ENCODE data around the gene ZNF783. TPM values are rescaled to one million over a fixed set of nuclear protein-coding genes. Genes with fewer than 3 reads are reported as not detected.

ZNF783 gene
- total and polyA plus RNA-seq, 9 of the 15 experiments (the other 6 are each of a cell fraction or from before 2014, with no cell fraction given) = 0.66 to 11.2 (median 5.4) TPM

DNA sequence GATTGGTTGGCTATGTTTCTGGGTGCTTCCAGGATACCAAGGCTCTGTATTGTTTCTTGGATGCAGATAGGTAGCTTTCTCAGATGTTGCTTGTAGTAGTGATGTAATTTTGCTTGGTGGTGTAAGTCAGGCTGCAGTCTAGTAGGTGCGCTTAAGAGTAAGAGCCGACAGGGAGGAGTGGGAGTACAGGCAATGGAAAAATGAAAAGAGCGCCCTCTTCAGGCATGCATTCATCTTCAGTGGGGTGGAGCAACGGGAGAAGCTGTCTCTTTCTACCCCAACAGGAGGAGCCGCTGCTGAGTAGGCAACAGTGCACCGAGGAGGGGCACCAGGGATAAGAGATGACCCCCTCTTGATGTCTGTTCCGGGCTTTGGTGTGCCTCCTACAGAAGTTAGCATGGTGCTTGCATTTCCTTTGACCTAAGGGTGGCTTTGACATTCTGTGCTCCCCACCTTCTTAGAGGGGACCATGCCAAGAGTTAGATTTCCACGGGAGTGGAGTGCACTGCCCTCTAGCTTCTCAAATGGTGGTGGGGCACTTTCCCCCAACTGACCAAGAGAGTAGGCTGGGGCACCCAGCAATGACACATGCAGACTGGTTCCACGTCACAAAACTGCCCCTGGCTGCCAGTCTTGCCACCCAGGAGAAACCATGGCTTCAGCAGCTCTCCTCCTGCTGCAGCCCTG is 56.1 kb downstream of the ZNF783 start (continued):
- TF ChIP-seq, protein P1, sequence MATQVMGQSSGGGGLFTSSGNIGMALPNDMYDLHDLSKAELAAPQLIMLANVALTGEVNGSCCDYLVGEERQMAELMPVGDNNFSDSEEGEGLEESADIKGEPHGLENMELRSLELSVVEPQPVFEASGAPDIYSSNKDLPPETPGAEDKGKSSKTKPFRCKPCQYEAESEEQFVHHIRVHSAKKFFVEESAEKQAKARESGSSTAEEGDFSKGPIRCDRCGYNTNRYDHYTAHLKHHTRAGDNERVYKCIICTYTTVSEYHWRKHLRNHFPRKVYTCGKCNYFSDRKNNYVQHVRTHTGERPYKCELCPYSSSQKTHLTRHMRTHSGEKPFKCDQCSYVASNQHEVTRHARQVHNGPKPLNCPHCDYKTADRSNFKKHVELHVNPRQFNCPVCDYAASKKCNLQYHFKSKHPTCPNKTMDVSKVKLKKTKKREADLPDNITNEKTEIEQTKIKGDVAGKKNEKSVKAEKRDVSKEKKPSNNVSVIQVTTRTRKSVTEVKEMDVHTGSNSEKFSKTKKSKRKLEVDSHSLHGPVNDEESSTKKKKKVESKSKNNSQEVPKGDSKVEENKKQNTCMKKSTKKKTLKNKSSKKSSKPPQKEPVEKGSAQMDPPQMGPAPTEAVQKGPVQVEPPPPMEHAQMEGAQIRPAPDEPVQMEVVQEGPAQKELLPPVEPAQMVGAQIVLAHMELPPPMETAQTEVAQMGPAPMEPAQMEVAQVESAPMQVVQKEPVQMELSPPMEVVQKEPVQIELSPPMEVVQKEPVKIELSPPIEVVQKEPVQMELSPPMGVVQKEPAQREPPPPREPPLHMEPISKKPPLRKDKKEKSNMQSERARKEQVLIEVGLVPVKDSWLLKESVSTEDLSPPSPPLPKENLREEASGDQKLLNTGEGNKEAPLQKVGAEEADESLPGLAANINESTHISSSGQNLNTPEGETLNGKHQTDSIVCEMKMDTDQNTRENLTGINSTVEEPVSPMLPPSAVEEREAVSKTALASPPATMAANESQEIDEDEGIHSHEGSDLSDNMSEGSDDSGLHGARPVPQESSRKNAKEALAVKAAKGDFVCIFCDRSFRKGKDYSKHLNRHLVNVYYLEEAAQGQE (IDR thresholded peaks at IDR 0.05; ENCODE audit: borderline replicate concordance) = no peak
- TF ChIP-seq, protein P1 (CRISPR knock-in tag; IDR thresholded peaks at IDR 0.05; ENCODE audit: low read depth) = no peak
- TF ChIP-seq MAFF (IDR thresholded peaks at IDR 0.05; ENCODE audit: low read length) = no peak
- TF ChIP-seq CBFB (CRISPR knock-in tag; IDR thresholded peaks at IDR 0.05) = no peak
- no peak for TF ChIP-seq YBX1 (IDR thresholded peaks at IDR 0.05)
- TF ChIP-seq, protein P2, sequence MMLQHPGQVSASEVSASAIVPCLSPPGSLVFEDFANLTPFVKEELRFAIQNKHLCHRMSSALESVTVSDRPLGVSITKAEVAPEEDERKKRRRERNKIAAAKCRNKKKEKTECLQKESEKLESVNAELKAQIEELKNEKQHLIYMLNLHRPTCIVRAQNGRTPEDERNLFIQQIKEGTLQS (IDR thresholded peaks at IDR 0.05) = 0 out of 2 replicates have a peak, but pooled peaks have one; percentile 13
- TF ChIP-seq, protein P2 (CRISPR knock-in tag; conservative IDR thresholded peaks at IDR 0.05) = no peak
- TF ChIP-seq NFE2 (IDR thresholded peaks at IDR 0.05; ENCODE audit: low read depth) = no peak
- TF ChIP-seq ZKSCAN8 (CRISPR knock-in tag; IDR thresholded peaks at IDR 0.05) = no peak
- no peak for TF ChIP-seq HDAC8 (tag; IDR thresholded peaks at IDR 0.05)
- no peak for TF ChIP-seq RBM39 (optimal IDR thresholded peaks at IDR 0.05; ENCODE audit: low read depth, low read length)
- no peak for TF ChIP-seq ZNF140 (CRISPR knock-in tag; IDR thresholded peaks at IDR 0.05)
- TF ChIP-seq, protein P3, sequence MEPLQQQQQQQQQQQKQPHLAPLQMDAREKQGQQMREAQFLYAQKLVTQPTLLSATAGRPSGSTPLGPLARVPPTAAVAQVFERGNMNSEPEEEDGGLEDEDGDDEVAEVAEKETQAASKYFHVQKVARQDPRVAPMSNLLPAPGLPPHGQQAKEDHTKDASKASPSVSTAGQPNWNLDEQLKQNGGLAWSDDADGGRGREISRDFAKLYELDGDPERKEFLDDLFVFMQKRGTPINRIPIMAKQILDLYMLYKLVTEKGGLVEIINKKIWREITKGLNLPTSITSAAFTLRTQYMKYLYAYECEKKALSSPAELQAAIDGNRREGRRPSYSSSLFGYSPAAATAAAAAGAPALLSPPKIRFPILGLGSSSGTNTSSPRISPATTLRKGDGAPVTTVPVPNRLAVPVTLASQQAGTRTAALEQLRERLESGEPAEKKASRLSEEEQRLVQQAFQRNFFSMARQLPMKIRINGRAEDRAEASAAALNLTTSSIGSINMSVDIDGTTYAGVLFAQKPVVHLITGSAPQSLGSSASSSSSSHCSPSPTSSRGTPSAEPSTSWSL (CRISPR knock-in tag; IDR thresholded peaks at IDR 0.05; ENCODE audit: borderline replicate concordance) = no peak
- no peak for TF ChIP-seq MEIS2 (IDR thresholded peaks at IDR 0.05; ENCODE audit: partially characterized antibody)
- no peak for TF ChIP-seq RHOXF2B (CRISPR knock-in tag; conservative IDR thresholded peaks at IDR 0.05)
- no peak for TF ChIP-seq CREM (IDR thresholded peaks at IDR 0.05; ENCODE audit: low read depth)
- TF ChIP-seq PHB (CRISPR knock-in tag; IDR thresholded peaks at IDR 0.05) = no peak
- TF ChIP-seq HMG20B (CRISPR knock-in tag; IDR thresholded peaks at IDR 0.05) = no peak
- no peak for TF ChIP-seq BRCA1 (IDR thresholded peaks at IDR 0.05)
- TF ChIP-seq BRCA1 (CRISPR knock-in tag; IDR thresholded peaks at IDR 0.05) = no peak
- 0 out of 2 replicates have a peak, but pooled peaks have one; percentile 40 for TF ChIP-seq ZNF57 (CRISPR knock-in tag; IDR thresholded peaks at IDR 0.05)
